IMR-90 (cell line): ENCODE results near the gene STAU1. TPM values are rescaled to one million over a fixed set of nuclear protein-coding genes. Genes with fewer than 3 reads are reported as not detected.

Experiments
- ATAC-seq: fragments of 200-7000 bp; cut with Tn5 transposase; 2 replicates; pipeline ENCODE4 v1.9.1; 2020; ENCODE audit warnings: low read depth, mild to moderate bottlenecking, moderate library complexity
- BruUV-seq: library from RNA; stranded (reverse); fragments of 400-500 nt; replicated peaks from 2 replicates; lab custom pipeline; 2021; lab: Mats Ljungman, UMichigan
- CTCF ChIA-PET: fragments of 300-600 bp; formaldehyde crosslinking; extraction: SDS; loops from one replicate; lab custom pipeline; 2021; ENCODE audit warnings: antibody characterized with exemption; lab: Yijun Ruan, JAX
- POLR2A ChIA-PET: fragments of 300-600 bp; sonication (Branson Sonifier 250); formaldehyde crosslinking; loops from one replicate; lab custom pipeline; 2022; ENCODE audit warnings: antibody characterized with exemption; ENCODE audit not compliant: unreplicated experiment; lab: Charles Lee
- DNase-seq: peaks from one replicate; pipeline ENCODE4 v3.0.0; 2013
- H2AFZ ChIP-seq: replicated peaks from 2 replicates; pipeline ENCODE3; 2013; ENCODE audit warnings: low read length, mild to moderate bottlenecking; ENCODE audit not compliant: poor library complexity
- H2AK5ac ChIP-seq: 2 replicates; pipeline ENCODE4 v1.6.1; 2013; ENCODE audit warnings: low read depth, low read length, inconsistent platforms
- H2AK9ac ChIP-seq: replicated peaks from 2 replicates; pipeline ENCODE3; 2013; ENCODE audit warnings: mild to moderate bottlenecking, low read depth, low read length, moderate library complexity; ENCODE audit not compliant: poor library complexity
- H2BK120ac ChIP-seq: 2 replicates; pipeline ENCODE4 v1.6.1; 2013; ENCODE audit warnings: low read depth, low read length, inconsistent platforms
- H2BK15ac ChIP-seq: 3 replicates; pipeline ENCODE4 v1.6.1; 2013; ENCODE audit warnings: low read depth, low read length, inconsistent platforms
- H2BK20ac ChIP-seq: 2 replicates; pipeline ENCODE4 v1.6.1; 2013; ENCODE audit warnings: low read depth, mild to moderate bottlenecking, inconsistent platforms, low read length, moderate library complexity
- H2BK5ac ChIP-seq: 2 replicates; pipeline ENCODE4 v1.6.1; 2013; ENCODE audit warnings: mild to moderate bottlenecking, low read depth, low read length, inconsistent platforms; ENCODE audit not compliant: poor library complexity, severe bottlenecking
- H3K14ac ChIP-seq: replicated peaks from 2 replicates; pipeline ENCODE4 v1.6.1; 2013; ENCODE audit warnings: low read depth, low read length, inconsistent platforms
- H3K18ac ChIP-seq: 2 replicates; pipeline ENCODE4 v1.6.1; 2013; ENCODE audit warnings: low read depth, low read length, control low read depth
- H3K23ac ChIP-seq: 2 replicates; pipeline ENCODE4 v1.6.1; 2013; ENCODE audit warnings: low read depth, low read length, inconsistent platforms
- H3K27ac ChIP-seq: 2 replicates; pipeline ENCODE4 v1.5.1; 2013; ENCODE audit warnings: mild to moderate bottlenecking, control low read depth, low read length; ENCODE audit not compliant: insufficient read depth
- H3K27me3 ChIP-seq: 2 replicates; pipeline ENCODE4 v1.6.1; 2013; ENCODE audit warnings: low read length; ENCODE audit not compliant: control insufficient read depth, insufficient read depth
- H3K36me3 ChIP-seq: 2 replicates; pipeline ENCODE4 v1.6.1; 2013; ENCODE audit warnings: low read length, mixed read lengths; ENCODE audit not compliant: control insufficient read depth, insufficient read depth
- H3K4ac ChIP-seq: 2 replicates; pipeline ENCODE4 v1.6.1; 2013; ENCODE audit warnings: low read depth, low read length, inconsistent platforms
- H3K4me1 ChIP-seq: 2 replicates; pipeline ENCODE4 v1.6.1; 2013; ENCODE audit warnings: low read length, mixed read lengths; ENCODE audit not compliant: control insufficient read depth, insufficient read depth
- H3K4me2 ChIP-seq: 2 replicates; pipeline ENCODE4 v1.6.1; 2013; ENCODE audit warnings: low read depth, mild to moderate bottlenecking, control low read depth, low read length, moderate library complexity
- H3K4me3 ChIP-seq: 2 replicates; pipeline ENCODE4 v1.5.1; 2013; ENCODE audit warnings: low read depth, mild to moderate bottlenecking, control low read depth, low read length, moderate library complexity; ENCODE audit not compliant: insufficient read depth
- H3K56ac ChIP-seq: 2 replicates; pipeline ENCODE4 v1.6.1; 2013; ENCODE audit warnings: low read length, inconsistent platforms; ENCODE audit not compliant: insufficient read depth; ENCODE audit errors: extremely low read depth
- H3K79me1 ChIP-seq, 2 experiments: 2 replicates each; pipeline ENCODE4 v1.6.1; 2013; ENCODE audit warnings: low read length in 2 of 2, inconsistent platforms in 1 of 2, low read depth in 1 of 2
- H3K9ac ChIP-seq: 2 replicates; pipeline ENCODE4 v1.6.1; 2013; ENCODE audit warnings: low read depth, low read length, control low read depth
- H3K9me1 ChIP-seq: 2 replicates; pipeline ENCODE4 v1.6.1; 2013; ENCODE audit warnings: low read length, inconsistent platforms; ENCODE audit not compliant: insufficient read depth
- H3K9me3 ChIP-seq: 2 replicates; pipeline ENCODE4 v1.6.1; 2013; ENCODE audit warnings: low read length; ENCODE audit not compliant: control insufficient read depth, insufficient read depth
- H4K20me1 ChIP-seq: 2 replicates; pipeline ENCODE4 v1.6.1; 2013; ENCODE audit warnings: low read length, inconsistent platforms; ENCODE audit not compliant: insufficient read depth
- H4K5ac ChIP-seq: 2 replicates; pipeline ENCODE4 v1.6.1; 2013; ENCODE audit warnings: mild to moderate bottlenecking, low read depth, low read length, control low read depth
- H4K8ac ChIP-seq, 2 experiments: 2 replicates each; pipeline ENCODE4 v1.6.1; 2013; ENCODE audit warnings: low read depth in 2 of 2, low read length in 2 of 2, control low read depth in 1 of 2, inconsistent platforms in 1 of 2
- H4K91ac ChIP-seq: 2 replicates; pipeline ENCODE4 v1.6.1; 2013; ENCODE audit warnings: low read depth, low read length, inconsistent platforms; ENCODE audit not compliant: insufficient read depth
- CTCF ChIP-seq: conservative IDR thresholded peaks from 2 replicates; pipeline ENCODE4 v1.5.1; 2012; ENCODE audit warnings: mild to moderate bottlenecking, low read depth, low read length, improper control_type of control experiment
- WGBS, 2 experiments: methylation state at CpG; one replicate each; pipeline versions ENCODE4 v1.1.5 to v1.1.7; 2013; ENCODE audit warnings: missing lambda C conversion rate in 2 of 2; ENCODE audit not compliant: insufficient read length in 1 of 2; ENCODE audit errors: extremely low coverage in 2 of 2; 5-methylcytosine and 5-hydroxymethylcytosine counted together
- dilution Hi-C: fragments of 300-500 bp; cut with HindIII; formaldehyde crosslinking; loops from one replicate; pipeline ENCODE4 v1.14.3; 2018; ENCODE audit warnings: low sequenced_read_pairs; ENCODE audit not compliant: unreplicated experiment
- in situ Hi-C: fragments of 300-500 bp; cut with MboI; formaldehyde crosslinking; loops from 3 replicates; pipeline ENCODE4 v1.14.3; 2019; ENCODE audit warnings: low sequenced_read_pairs, inconsistent platforms, mixed read lengths
- intact Hi-C: fragments of 100-400 bp; cut with micrococcal nuclease; formaldehyde crosslinking; loops from 2 replicates; pipeline ENCODE4 v1.10.0; 2022
- polyA plus RNA-seq, 3 experiments: library from polyadenylated mRNA; depleted of rRNA; stranded (reverse); fragments of >200 nt; gene quantifications; 2 replicates each; pipeline ENCODE4 v1.2.3, GENCODE V29; 2012; ENCODE audit warnings: low replicate concordance in 1 of 3
- total RNA-seq: library from RNA; depleted of rRNA; stranded (reverse); fragments of >200 nt; gene quantifications from 2 replicates; pipeline ENCODE4 v1.2.3, GENCODE V29; 2012

STAU1 gene
- total and polyA plus RNA-seq, 2 of the 4 experiments (the other 2 are of a cell fraction), result 35.3 to 50.3 TPM

- H3K23ac ChIP-seq, result no peak overlapping the region; the same call in 1 of the 2 replicates
- no peak overlapping the region for H2AK5ac ChIP-seq
- H3K14ac ChIP-seq, result no peak overlapping the region
- no peaks in the 10 kb centered on the region for H3K9me1 ChIP-seq
- H2AK9ac ChIP-seq, result no peak overlapping the region
- ChIA-PET CTCF (interaction anchor here (0.5 to 0.8 kb wide), 2 partner anchors 10 to 13 kb away, joined by 4 read pairs; no protein-coding TSS in a partner anchor), POLR2A (interaction anchor here (0.6 kb wide), 1 partner anchor 33 kb away, joined by 3 read pairs; no protein-coding TSS in a partner anchor)
- H4K8ac ChIP-seq, result no peak overlapping the region
- H3K9me3 ChIP-seq, result no peaks in the 10 kb centered on the region
- no peak overlapping the region; the same call in 1 of the 2 replicates for H3K4me2 ChIP-seq
- peaks cover 6% of the 10 kb centered on the region for H3K36me3 ChIP-seq
- DNase-seq (no peak), ATAC-seq (no peak; the same call in 1 of the 2 replicates)
- in situ Hi-C loops, result no loop called here
- H3K18ac ChIP-seq, result no peak overlapping the region
- WGBS, 2 experiments, result no CpG with 5 or more reads among the region's 1 CpG
- no peak overlapping the region for H3K4ac ChIP-seq
- dilution Hi-C loops, result no loop called here
- H2BK5ac ChIP-seq, result no peak overlapping the region
- no peak for TF ChIP-seq CTCF
- H2BK20ac ChIP-seq, result no peak overlapping the region
- no peak overlapping the region for H3K27ac ChIP-seq
- H3K27me3 ChIP-seq, result no peaks in the 10 kb centered on the region
- no TSS peak for BruUV-seq
- no peak overlapping the region for H3K9ac ChIP-seq
- H2BK15ac ChIP-seq, result no peak overlapping the region
- no peak overlapping the region for H3K4me3 ChIP-seq
- H3K4me1 ChIP-seq, result peaks cover 6% of the 10 kb centered on the region
- no peak overlapping the region for H2BK120ac ChIP-seq
- intact Hi-C loops, result loop anchor here (10.0 kb wide), 1 partner anchor 45 kb away; no protein-coding TSS in a partner anchor
- H3K56ac ChIP-seq, result no peak overlapping the region
- no peak overlapping the region for H2AFZ ChIP-seq
- H4K91ac ChIP-seq, result no peak overlapping the region
- no peak overlapping the region; the same call in 1 of the 2 replicates for H4K5ac ChIP-seq
- peaks cover 6 to 61% of the 10 kb centered on the region in 2 experiments for H3K79me1 ChIP-seq
- H4K20me1 ChIP-seq, result peaks cover 63% of the 10 kb centered on the region
Measured at GRCh38 chr20:49179368-49180277, 8.5 kb downstream of the STAU1 start.
